ENCODE measurements around the gene ADRA2C. TPM values are rescaled to one million over a fixed set of nuclear protein-coding genes. Genes with fewer than 3 reads are reported as not detected.

The ADRA2C gene
- total RNA-seq, 1 experiment from 2014 or later: not detected

GRCh38 chr4:3769642-3770184, 3.5 kb downstream of the ADRA2C start:
- no peak overlapping the region for H3K27ac ChIP-seq (ENCODE audit: low read length)
- H3K36me3 ChIP-seq (ENCODE audit: insufficient read depth, low read length): no peaks in the 10 kb centered on the region

DNA sequence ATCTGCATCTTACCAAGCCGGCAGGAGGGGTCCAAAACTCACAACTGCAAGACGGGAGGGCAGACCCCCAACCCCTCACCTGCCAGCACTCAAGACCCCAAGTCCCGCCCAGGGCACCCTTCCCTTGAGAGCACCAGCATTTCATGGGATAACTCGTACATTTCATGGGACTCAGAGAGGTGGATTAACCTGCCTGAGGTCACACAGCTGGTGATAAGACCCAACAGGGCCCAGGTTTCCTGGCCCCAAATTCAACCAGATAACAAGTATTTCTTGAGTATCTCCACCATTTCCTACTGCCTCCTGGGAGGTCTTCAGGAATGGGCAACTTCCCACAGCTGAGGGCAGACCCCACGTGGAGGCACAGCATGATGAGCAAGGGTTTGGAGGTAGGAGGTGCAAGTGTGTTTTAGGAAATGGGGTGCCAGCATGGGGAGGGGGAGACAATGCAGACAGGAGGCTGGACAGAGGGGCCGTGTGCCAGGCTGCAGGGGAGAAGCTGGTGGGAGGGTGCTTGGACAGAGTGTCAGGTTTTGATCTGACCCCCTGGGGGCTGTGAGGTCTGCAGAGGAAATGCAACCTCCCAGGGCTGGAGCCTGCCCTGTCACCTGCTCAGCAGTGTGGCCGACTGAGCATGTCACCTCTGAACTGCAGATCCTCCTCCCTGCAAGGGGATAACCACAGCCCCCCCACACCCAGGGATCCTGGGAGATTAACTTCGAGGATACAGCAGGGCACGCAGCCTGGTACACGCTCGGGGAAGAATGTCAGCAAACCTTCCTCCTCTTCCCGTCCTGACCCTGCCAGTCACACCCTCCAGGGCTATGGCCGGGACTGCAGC, 4.4 kb downstream of the ADRA2C start:
- DNase-seq: no peak
- no peaks in the 10 kb centered on the region for H3K36me3 ChIP-seq (ENCODE audit: insufficient read depth, low read length)
- no peak overlapping the region for H3K9ac ChIP-seq (ENCODE audit: low read length)
- H3K4me2 ChIP-seq (ENCODE audit: low read depth, low read length, poor library complexity, severe bottlenecking): no peak overlapping the region
- no peak overlapping the region for H3K27ac ChIP-seq (ENCODE audit: low read length)
- no peaks in the 10 kb centered on the region for H3K27me3 ChIP-seq (ENCODE audit: low read length)
- no peak overlapping the region for H3K4me3 ChIP-seq (ENCODE audit: low read length)
- H4K20me1 ChIP-seq (ENCODE audit: insufficient read depth, low read depth, low read length): no peaks in the 10 kb centered on the region
- no peak overlapping the region for H2AFZ ChIP-seq (ENCODE audit: low read length)
- no peaks in the 10 kb centered on the region for H3K9me3 ChIP-seq (ENCODE audit: low read length)
- H3K79me2 ChIP-seq (ENCODE audit: low read length): no peaks in the 10 kb centered on the region
- no peaks in the 10 kb centered on the region for H3K9me2 ChIP-seq (replicated peaks; ENCODE audit: insufficient read depth, low read length)
- H3K4me1 ChIP-seq (ENCODE audit: low read length): no peaks in the 10 kb centered on the region

More at GRCh38 chr4:3769642-3770184, 3.5 kb downstream of the ADRA2C start:
- H3K9ac ChIP-seq (ENCODE audit: low read length): no peak overlapping the region
- no peaks in the 10 kb centered on the region for H3K27me3 ChIP-seq (ENCODE audit: low read length)
- no peaks in the 10 kb centered on the region for H3K9me3 ChIP-seq (ENCODE audit: low read length)
- H3K79me2 ChIP-seq (ENCODE audit: low read length): no peaks in the 10 kb centered on the region
- DNase-seq: no peak
- H3K4me1 ChIP-seq (ENCODE audit: low read length): no peaks in the 10 kb centered on the region
- H3K4me3 ChIP-seq (ENCODE audit: low read length): no peak overlapping the region
- no peak overlapping the region for H3K4me2 ChIP-seq (ENCODE audit: low read depth, low read length, poor library complexity, severe bottlenecking)
- no peaks in the 10 kb centered on the region for H4K20me1 ChIP-seq (ENCODE audit: insufficient read depth, low read depth, low read length)
- H2AFZ ChIP-seq (ENCODE audit: low read length): no peak overlapping the region
- no peaks in the 10 kb centered on the region for H3K9me2 ChIP-seq (replicated peaks; ENCODE audit: insufficient read depth, low read length)

- DNase-seq: no peak
- no peak overlapping the region for H3K4me2 ChIP-seq (ENCODE audit: low read depth, low read length, poor library complexity, severe bottlenecking)
- H3K9me2 ChIP-seq (replicated peaks; ENCODE audit: insufficient read depth, low read length): no peaks in the 10 kb centered on the region
- H3K36me3 ChIP-seq (ENCODE audit: insufficient read depth, low read length): no peaks in the 10 kb centered on the region
- H3K27ac ChIP-seq (ENCODE audit: low read length): no peak overlapping the region
- no peak overlapping the region for H3K4me3 ChIP-seq (ENCODE audit: low read length)
- H3K9ac ChIP-seq (ENCODE audit: low read length): no peak overlapping the region
- no peaks in the 10 kb centered on the region for H3K9me3 ChIP-seq (ENCODE audit: low read length)
- no peak overlapping the region for H2AFZ ChIP-seq (ENCODE audit: low read length)
- H3K27me3 ChIP-seq (ENCODE audit: low read length): no peaks in the 10 kb centered on the region
- H4K20me1 ChIP-seq (ENCODE audit: insufficient read depth, low read depth, low read length): no peaks in the 10 kb centered on the region
- H3K79me2 ChIP-seq (ENCODE audit: low read length): no peaks in the 10 kb centered on the region
- H3K4me1 ChIP-seq (ENCODE audit: low read length): no peaks in the 10 kb centered on the region
These were observed 5.1 kb downstream of the ADRA2C start for GRCh38 chr4:3771164-3771809.

DNA sequence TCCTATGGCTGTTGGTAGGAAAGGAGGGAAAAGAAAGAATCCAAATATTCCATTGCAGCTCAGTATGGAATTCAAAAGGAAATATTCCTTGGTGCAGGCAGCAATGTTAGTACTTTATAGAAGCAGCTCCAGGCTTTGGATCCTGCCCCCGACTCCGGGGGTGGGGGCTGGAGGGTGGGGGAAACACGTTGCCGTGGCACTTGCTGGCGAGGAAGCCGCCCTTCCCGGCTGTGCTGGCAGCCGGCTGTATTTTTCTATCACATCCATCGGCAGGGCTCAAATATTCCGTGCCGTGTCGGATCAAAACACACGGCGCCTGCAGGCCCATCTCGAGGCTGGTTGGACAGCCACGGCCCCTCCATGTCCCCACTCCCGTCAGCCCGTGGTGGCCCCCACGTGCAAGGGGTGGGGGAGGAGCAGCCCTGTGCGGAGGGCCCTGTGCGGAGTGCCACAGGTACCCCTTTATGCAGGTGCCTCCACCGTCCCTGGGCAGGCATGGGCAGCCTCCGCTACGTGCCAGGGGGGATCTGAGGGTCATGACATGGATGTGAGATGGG, 5.8 kb downstream of the ADRA2C start:
- DNase-seq: no peak
- no peak overlapping the region for H3K27ac ChIP-seq (ENCODE audit: low read length)
- no peaks in the 10 kb centered on the region for H3K79me2 ChIP-seq (ENCODE audit: low read length)
- no peak overlapping the region for H2AFZ ChIP-seq (ENCODE audit: low read length)
- H3K9ac ChIP-seq (ENCODE audit: low read length): no peak overlapping the region
- H3K9me2 ChIP-seq (replicated peaks; ENCODE audit: insufficient read depth, low read length): no peaks in the 10 kb centered on the region
- H3K4me3 ChIP-seq (ENCODE audit: low read length): no peak overlapping the region
- H3K27me3 ChIP-seq (ENCODE audit: low read length): no peaks in the 10 kb centered on the region
- H4K20me1 ChIP-seq (ENCODE audit: insufficient read depth, low read depth, low read length): no peaks in the 10 kb centered on the region
- H3K4me1 ChIP-seq (ENCODE audit: low read length): no peaks in the 10 kb centered on the region
- no peaks in the 10 kb centered on the region for H3K36me3 ChIP-seq (ENCODE audit: insufficient read depth, low read length)
- no peak overlapping the region for H3K4me2 ChIP-seq (ENCODE audit: low read depth, low read length, poor library complexity, severe bottlenecking)
- no peaks in the 10 kb centered on the region for H3K9me3 ChIP-seq (ENCODE audit: low read length)

GRCh38 chr4:3772632-3773031, 6.4 kb downstream of the ADRA2C start:
- H3K4me3 ChIP-seq (ENCODE audit: low read length): no peak overlapping the region
- no peaks in the 10 kb centered on the region for H3K79me2 ChIP-seq (ENCODE audit: low read length)
- no peak overlapping the region for H3K9ac ChIP-seq (ENCODE audit: low read length)
- no peaks in the 10 kb centered on the region for H3K27me3 ChIP-seq (ENCODE audit: low read length)
- H4K20me1 ChIP-seq (ENCODE audit: insufficient read depth, low read depth, low read length): no peaks in the 10 kb centered on the region
- DNase-seq: no peak
- no peaks in the 10 kb centered on the region for H3K9me2 ChIP-seq (replicated peaks; ENCODE audit: insufficient read depth, low read length)
- no peak overlapping the region for H3K27ac ChIP-seq (ENCODE audit: low read length)
- no peaks in the 10 kb centered on the region for H3K36me3 ChIP-seq (ENCODE audit: insufficient read depth, low read length)
- no peak overlapping the region for H3K4me2 ChIP-seq (ENCODE audit: low read depth, low read length, poor library complexity, severe bottlenecking)
- H3K9me3 ChIP-seq (ENCODE audit: low read length): no peaks in the 10 kb centered on the region
- no peak overlapping the region for H2AFZ ChIP-seq (ENCODE audit: low read length)
- H3K4me1 ChIP-seq (ENCODE audit: low read length): no peaks in the 10 kb centered on the region

- DNase-seq: no peak
- Histone ChIP-seq H3K79me2 (ENCODE audit: low read length) (no peaks in the 10 kb centered on the region), H3K36me3 (ENCODE audit: insufficient read depth, low read length) (no peaks in the 10 kb centered on the region), H3K4me3 (ENCODE audit: low read length) (no peak overlapping the region), H2AFZ (ENCODE audit: low read length) (no peak overlapping the region), H3K9me3 (ENCODE audit: low read length) (no peaks in the 10 kb centered on the region), H4K20me1 (ENCODE audit: insufficient read depth, low read depth, low read length) (no peaks in the 10 kb centered on the region), H3K9ac (ENCODE audit: low read length) (no peak overlapping the region), H3K4me2 (ENCODE audit: low read depth, low read length, poor library complexity, severe bottlenecking) (no peak overlapping the region), H3K9me2 (replicated peaks; ENCODE audit: insufficient read depth, low read length) (no peaks in the 10 kb centered on the region), H3K4me1 (ENCODE audit: low read length) (no peaks in the 10 kb centered on the region), H3K27ac (ENCODE audit: low read length) (no peak overlapping the region), H3K27me3 (ENCODE audit: low read length) (no peaks in the 10 kb centered on the region)
These were observed 7.4 kb downstream of the ADRA2C start for GRCh38 chr4:3773552-3774001.

DNA sequence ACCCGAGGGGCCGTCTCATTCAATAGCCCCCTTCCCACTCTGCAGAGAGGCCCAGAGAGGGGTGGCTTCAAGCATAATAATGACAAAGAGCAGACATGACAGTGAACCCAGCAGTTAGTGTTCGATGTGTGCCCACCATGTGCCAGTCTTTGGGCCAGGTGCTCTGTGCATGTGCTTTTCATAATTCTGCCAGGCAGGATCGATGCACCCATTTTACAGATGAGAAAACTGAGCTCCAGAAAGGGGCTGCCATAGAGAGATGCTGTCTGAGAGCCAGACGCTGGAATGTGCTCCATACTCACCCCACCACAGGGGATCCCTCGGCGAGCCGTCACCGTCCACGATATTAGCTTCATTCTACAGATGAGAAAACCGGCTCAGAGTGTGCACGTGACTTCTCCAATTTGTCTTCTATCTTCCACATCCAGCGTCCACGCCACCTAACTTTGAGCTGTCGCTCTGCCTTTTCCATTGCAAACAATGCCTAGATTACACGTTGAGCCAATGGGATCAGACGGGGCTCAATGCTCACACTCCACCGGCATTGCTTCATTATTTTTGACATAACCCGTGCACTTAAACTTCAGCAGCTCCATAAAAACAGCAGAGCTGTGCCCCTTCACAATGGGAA, 8.2 kb downstream of the ADRA2C start:
- no peaks in the 10 kb centered on the region for H3K36me3 ChIP-seq (ENCODE audit: insufficient read depth, low read length)
- no peaks in the 10 kb centered on the region for H4K20me1 ChIP-seq (ENCODE audit: insufficient read depth, low read depth, low read length)
- no peak overlapping the region for H3K27ac ChIP-seq (ENCODE audit: low read length)
- no peak overlapping the region for H3K4me3 ChIP-seq (ENCODE audit: low read length)
- no peaks in the 10 kb centered on the region for H3K9me3 ChIP-seq (ENCODE audit: low read length)
- no peak overlapping the region for H3K4me2 ChIP-seq (ENCODE audit: low read depth, low read length, poor library complexity, severe bottlenecking)
- H3K27me3 ChIP-seq (ENCODE audit: low read length): no peaks in the 10 kb centered on the region
- DNase-seq: no peak
- no peak overlapping the region for H3K9ac ChIP-seq (ENCODE audit: low read length)
- H2AFZ ChIP-seq (ENCODE audit: low read length): no peak overlapping the region
- no peaks in the 10 kb centered on the region for H3K9me2 ChIP-seq (replicated peaks; ENCODE audit: insufficient read depth, low read length)
- H3K4me1 ChIP-seq (ENCODE audit: low read length): no peaks in the 10 kb centered on the region
- no peaks in the 10 kb centered on the region for H3K79me2 ChIP-seq (ENCODE audit: low read length)

DNA sequence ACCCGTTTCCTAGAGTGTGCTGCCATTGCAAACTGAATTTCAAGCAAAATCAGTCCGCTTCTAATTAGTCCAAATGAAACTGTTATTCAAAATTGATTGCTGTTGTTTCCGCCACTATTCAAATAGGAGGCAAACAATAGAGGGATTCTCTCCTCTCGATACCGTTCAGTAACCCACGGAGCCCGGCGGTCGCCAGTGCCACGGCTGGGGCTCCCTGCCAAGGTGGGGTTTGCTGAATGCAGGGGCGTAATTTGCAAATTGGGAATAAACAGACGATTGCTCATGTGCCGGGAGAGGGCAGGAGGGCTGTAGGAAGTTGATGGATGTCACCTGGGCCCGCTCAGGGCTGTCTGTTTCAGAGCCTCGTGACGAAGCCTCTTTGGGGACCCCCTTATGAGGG, 8.8 kb downstream of the ADRA2C start:
- H2AFZ ChIP-seq (ENCODE audit: low read length): no peak overlapping the region
- no peak for DNase-seq
- no peak overlapping the region for H3K9ac ChIP-seq (ENCODE audit: low read length)
- H3K9me3 ChIP-seq (ENCODE audit: low read length): no peaks in the 10 kb centered on the region
- H3K9me2 ChIP-seq (replicated peaks; ENCODE audit: insufficient read depth, low read length): no peaks in the 10 kb centered on the region
- no peaks in the 10 kb centered on the region for H3K27me3 ChIP-seq (ENCODE audit: low read length)
- H3K27ac ChIP-seq (ENCODE audit: low read length): no peak overlapping the region
- H3K4me1 ChIP-seq (ENCODE audit: low read length): no peaks in the 10 kb centered on the region
- no peaks in the 10 kb centered on the region for H4K20me1 ChIP-seq (ENCODE audit: insufficient read depth, low read depth, low read length)
- no peaks in the 10 kb centered on the region for H3K36me3 ChIP-seq (ENCODE audit: insufficient read depth, low read length)
- no peak overlapping the region for H3K4me2 ChIP-seq (ENCODE audit: low read depth, low read length, poor library complexity, severe bottlenecking)
- no peaks in the 10 kb centered on the region for H3K79me2 ChIP-seq (ENCODE audit: low read length)
- H3K4me3 ChIP-seq (ENCODE audit: low read length): no peak overlapping the region
